Esophagus (tissue), 2 donors: Measurements from ENCODE around the gene PNISR. TPM values are rescaled to one million over a fixed set of nuclear protein-coding genes. Genes with fewer than 3 reads are reported as not detected.

Source experiments
- H3K27ac ChIP-seq, 2 donors: one replicate each; pipeline ENCODE4 v1.5.1; 2013; ENCODE audit warnings: low read depth in 2 of 2, mild to moderate bottlenecking in 2 of 2, inconsistent platforms in 1 of 2, low read length in 1 of 2, moderate library complexity in 1 of 2
- H3K27me3 ChIP-seq, 2 donors: one replicate each; pipeline ENCODE4 v1.6.1; 2013; ENCODE audit warnings: low read length in 2 of 2, control low read depth in 1 of 2, mild to moderate bottlenecking in 1 of 2; ENCODE audit not compliant: insufficient read depth in 2 of 2, control insufficient read depth in 1 of 2
- H3K36me3 ChIP-seq, 2 donors: one replicate each; pipeline ENCODE4 v1.6.1; 2013; ENCODE audit warnings: low read length in 1 of 2; ENCODE audit not compliant: control insufficient read depth in 2 of 2, insufficient read depth in 2 of 2
- H3K4me1 ChIP-seq, 2 donors: one replicate each; pipeline ENCODE4 v1.6.1; 2013; ENCODE audit warnings: low read length in 1 of 2; ENCODE audit not compliant: control insufficient read depth in 2 of 2, insufficient read depth in 2 of 2
- H3K4me3 ChIP-seq, 2 donors: one replicate each; pipeline ENCODE4 v1.5.1; 2013; ENCODE audit warnings: low read length in 2 of 2, mild to moderate bottlenecking in 2 of 2, low read depth in 1 of 2, moderate library complexity in 1 of 2
- H3K9me3 ChIP-seq, 2 donors: one replicate each; pipeline ENCODE4 v1.6.1; 2013; ENCODE audit warnings: mild to moderate bottlenecking in 2 of 2, low read depth in 1 of 2, low read length in 1 of 2, moderate library complexity in 1 of 2; ENCODE audit not compliant: control insufficient read depth in 2 of 2, insufficient read depth in 1 of 2
- WGBS, 2 donors: extraction: QIAGEN DNeasy Blood & Tissue Kit; methylation state at CpG; one replicate each; pipeline ENCODE4 v1.1.7; 2013; 5-methylcytosine and 5-hydroxymethylcytosine counted together
- polyA plus RNA-seq, 2 donors: library from polyadenylated mRNA; stranded (reverse); fragments of 200-250 nt; gene quantifications; one replicate each; pipeline ENCODE4 v1.2.3, GENCODE V29; 2013
- donor health status: healthy with polysubstance abuse.
- donor health status: Bipolar disorder and iron deficiency.

The PNISR gene
- polyA plus RNA-seq, 2 donors = 26.1 to 37.9 TPM

DNA sequence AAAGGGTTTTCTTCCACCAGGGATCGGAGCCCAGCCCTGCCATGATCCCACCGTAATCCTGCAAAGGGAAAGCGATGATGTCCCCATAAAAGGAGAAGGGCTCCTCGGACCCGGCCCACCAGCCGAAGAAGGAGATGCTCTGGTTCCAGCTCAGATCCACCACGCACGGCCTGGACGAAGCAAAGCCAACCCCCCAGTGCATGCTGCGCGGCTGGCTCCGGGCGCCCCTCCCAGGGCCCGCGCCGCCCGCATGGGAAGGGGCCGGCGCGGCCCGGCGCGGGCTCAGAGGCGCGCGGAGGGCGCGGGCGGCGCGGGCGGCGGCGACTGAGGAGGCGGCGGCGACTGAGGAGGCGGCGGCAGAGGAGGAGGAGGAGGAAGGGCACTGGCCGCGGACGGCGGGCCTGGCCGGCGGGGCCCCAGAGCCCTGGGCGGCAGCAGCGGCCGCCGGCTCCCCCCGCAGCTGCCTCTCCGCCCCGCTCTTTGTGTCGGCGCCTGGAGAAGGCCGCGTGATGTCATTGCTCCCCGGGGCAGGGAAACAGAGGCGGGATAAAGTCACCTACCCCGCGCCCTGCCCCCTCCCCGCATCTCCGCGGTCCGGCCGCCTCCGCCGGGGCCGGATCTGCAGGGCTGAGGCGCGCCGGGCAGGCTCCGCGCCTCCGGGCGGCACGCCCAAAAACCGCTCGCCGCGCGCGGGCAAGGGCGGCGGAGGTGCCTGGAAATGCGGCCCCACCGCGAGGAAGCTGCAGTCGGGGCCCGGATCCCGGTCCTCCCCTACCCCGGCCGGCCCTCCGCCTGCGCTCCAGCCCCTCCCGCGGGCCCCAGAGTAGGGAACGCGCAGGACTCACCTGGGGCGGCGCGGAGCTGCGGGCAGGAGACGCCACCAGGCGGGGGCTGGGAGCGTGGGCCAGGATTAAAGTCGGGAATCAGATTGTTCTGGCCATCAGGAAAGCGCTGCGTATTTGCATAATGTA, 75.7 kb downstream of the PNISR start, which contains the start of gene FAXC:
Gene FAXC (minus strand): TSS at position 504 of the 971 bp plus-strand sequence. CDS start 302 bp downstream, at position 202.
- H3K4me1 ChIP-seq = peaks cover 1 to 4% of the 10 kb centered on the region in 2 donors
- no peaks in the 10 kb centered on the region for H3K9me3 ChIP-seq
- H3K27ac ChIP-seq = peak within 1 kb of the TSS; percentile 45 to 69
- H3K27me3 ChIP-seq = no peaks in the 10 kb centered on the region
- H3K36me3 ChIP-seq = no peaks in the 10 kb centered on the region
- peak within 1 kb of the TSS; percentile 59 to 70 for H3K4me3 ChIP-seq
- 0 to 1% methylated on average over 79 to 108 of the region's 108 CpGs for WGBS, 2 donors

DNA sequence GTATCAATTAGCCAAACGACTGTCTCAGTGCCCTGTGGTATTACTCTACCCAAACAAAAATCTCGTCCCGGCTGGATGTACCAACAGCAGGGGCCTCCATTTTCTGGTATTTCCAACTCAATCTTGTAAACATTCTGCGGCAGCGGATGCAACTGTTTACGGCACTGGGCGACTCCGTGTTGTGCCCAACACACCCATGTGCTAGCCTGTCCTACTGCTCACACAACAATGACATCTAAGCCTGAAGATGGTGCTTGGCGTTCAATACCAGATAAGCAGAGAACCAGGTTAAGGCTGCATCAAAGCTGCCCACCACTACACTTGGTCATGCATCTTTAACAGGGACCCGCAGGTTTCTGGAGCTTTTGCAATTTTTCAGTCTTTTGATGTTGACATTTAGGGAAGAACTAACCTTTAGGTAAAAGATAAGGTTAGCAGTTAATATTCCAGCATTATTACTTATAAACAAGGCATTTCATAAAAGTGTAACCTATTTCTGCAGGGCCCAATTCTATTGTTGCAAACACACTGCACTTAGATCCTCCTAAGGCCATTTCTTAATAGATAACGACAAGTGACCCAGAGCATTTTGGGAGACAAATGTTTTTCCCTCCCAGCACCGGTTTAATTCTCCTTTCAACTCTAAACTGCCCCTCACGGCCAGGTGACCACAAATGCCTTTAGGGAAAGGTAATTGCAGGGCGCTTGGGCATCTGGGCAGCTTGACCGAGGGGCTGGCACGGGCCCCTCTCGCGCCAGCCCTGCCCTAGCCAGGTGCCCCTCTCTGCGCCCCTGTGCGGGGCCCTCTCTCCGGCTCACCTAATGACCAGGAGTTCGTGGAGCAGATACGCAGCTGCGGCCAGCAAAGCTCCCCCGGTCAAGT, 76.6 kb downstream of the PNISR start:
- no peaks in the 10 kb centered on the region for H3K36me3 ChIP-seq

More for the DNA sequence above, 76.6 kb downstream of the PNISR start:
- Histone ChIP-seq H3K4me3 (peak overlapping the region; percentile 59 to 70), H3K4me1 (peaks cover 1 to 4% of the 10 kb centered on the region in 2 donors), H3K27me3 (no peaks in the 10 kb centered on the region), H3K9me3 (no peaks in the 10 kb centered on the region), H3K27ac (peak overlapping the region; percentile 3 to 69)
- 38 to 50% methylated on average over 25 of the region's 25 CpGs for WGBS, 2 donors

Other genes with a start within 250 kb of the PNISR start
- gene FAXC, start 75.6 kb downstream of the PNISR start, polyA plus RNA-seq = 1 to 10 TPM; 3.5 to 4.8 TPM
- 10 to 100 TPM in 1 of 2 donors, 1 to 10 TPM in 1; 9.5 to 12.8 TPM for gene COQ3, start 31.1 kb downstream of the PNISR start, polyA plus RNA-seq
- 1 to 10 TPM; 3.0 to 3.2 TPM for gene USP45, start 90.1 kb upstream of the PNISR start, polyA plus RNA-seq
- 10 to 100 TPM; 33.6 to 34.1 TPM for gene CCNC, start 143.4 kb upstream of the PNISR start, polyA plus RNA-seq
- gene PRDM13, start 181.5 kb upstream of the PNISR start, polyA plus RNA-seq = under 1 TPM in 1 of 2 donors, not detected in 1; 0.01 TPM